Thyroid gland (tissue), 4 donors: Measurements from ENCODE around the gene IFT88.

ENCODE experiments used
- CTCF ChIP-seq, 6 experiments: fragments of 200-600 bp in 3 of 6; fragments of 450-650 bp in 3 of 6; sonication (generic) in 3 of 6; IDR thresholded peaks; one replicate each; pipeline ENCODE4 v1.5.1; 2016 to 2019; ENCODE audit warnings: antibody characterized with exemption in 6 of 6, mild to moderate bottlenecking in 2 of 6, inconsistent platforms in 1 of 6, moderate library complexity in 1 of 6
- POLR2A ChIP-seq, 2 donors: fragments of 450-650 bp; IDR thresholded peaks; one replicate each; pipeline ENCODE4 v1.6.1; 2017; ENCODE audit warnings: antibody characterized with exemption in 2 of 2, mild to moderate bottlenecking in 2 of 2, moderate library complexity in 1 of 2

- TF ChIP-seq POLR2A (IDR thresholded peaks at IDR 0.05) (no peak), CTCF (IDR thresholded peaks at IDR 0.05) (no peak)
Observed at GRCh38 chr13:20696073-20696472, 129.1 kb downstream of the IFT88 start.
